Bronchus fibroblast of lung (primary cell): ENCODE measurements around the gene GPD1. TPM values are rescaled to one million over a fixed set of nuclear protein-coding genes. Genes with fewer than 3 reads are reported as not detected.

ENCODE experiments used
- total RNA-seq: library from RNA; depleted of rRNA; stranded (reverse); fragments of >200 nt; gene quantifications from 2 replicates; pipeline ENCODE4 v1.2.3, GENCODE V29; 2015

GPD1 gene
- under 0.01 TPM in 1 of 2 replicates, not detected in the other for total RNA-seq

DNA sequence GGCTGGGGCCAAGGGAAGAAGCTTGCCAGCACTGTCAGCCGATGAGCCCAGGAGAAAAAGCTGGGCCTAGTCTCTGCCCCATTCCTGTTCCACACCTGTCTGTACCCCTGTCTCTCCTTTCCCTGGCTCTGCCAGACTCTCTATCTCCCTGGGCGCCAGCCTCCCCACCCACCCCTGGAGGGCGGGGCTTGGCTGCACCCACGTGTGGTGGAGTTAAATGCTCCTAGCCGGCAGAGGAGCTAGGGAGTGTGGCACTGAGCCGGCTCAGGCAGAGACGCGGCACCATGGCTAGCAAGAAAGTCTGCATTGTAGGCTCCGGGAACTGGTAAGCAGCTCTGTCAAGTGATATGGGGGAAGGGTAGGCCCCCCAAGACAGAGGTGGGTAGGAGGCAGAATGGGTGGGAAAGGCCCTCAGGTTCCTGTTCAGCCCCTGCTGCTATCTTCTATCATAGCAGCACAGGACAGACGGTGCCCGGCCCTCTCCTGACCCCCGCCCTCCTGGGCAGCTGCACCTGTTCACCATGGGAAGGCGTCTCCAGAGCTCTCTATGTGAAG is at the start of gene GPD1:
GPD1 (plus strand) TSS at position 242 of the 555 bp plus-strand sequence; CDS start at position 285, 43 bp downstream.

DNA sequence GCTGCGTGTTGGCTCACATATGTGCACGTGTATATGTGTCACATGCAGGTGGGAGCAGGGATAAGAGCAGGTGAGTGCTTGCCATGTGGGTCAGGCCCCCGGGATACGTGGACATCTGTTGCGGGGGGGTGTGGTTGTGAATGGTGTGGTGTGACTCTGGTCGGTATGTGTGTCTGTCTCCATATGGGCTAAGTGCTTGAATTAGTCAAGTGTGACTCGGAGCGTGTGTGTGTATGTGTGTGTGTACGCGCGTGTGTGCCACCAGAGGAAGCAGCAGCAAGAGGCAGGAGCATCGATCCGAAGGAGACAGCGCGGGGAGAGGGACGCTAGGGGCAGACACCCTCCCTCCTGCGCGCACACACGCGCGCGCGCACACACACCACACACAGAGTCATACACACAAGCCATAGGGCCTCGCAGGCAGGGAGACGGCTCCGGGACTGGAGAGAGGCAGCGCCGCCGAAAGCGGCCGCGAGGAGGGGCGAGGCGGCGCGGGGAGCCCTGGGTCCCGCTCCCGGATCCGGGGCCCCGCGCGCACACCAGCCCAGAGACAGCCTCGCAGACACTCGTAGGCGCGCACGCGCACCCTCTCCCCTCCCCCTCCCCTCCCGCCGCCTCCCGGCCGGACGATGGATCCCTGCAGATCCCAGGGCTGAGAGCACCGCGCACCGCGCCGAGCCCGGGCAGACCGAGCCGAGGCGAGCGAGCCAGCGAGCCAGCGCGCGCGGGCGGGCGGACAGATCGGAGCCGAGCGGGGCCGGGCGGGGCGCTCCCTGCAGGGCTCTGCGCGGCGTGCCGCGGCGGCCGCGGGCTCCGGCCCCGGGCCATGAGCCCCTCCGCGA is 46.6 kb upstream of the GPD1 start, which contains the start of gene ASIC1:
ASIC1 (plus strand) TSS at position 597 of the 842 bp plus-strand sequence. CDS start 1,171 bp downstream, outside the sequence.

GRCh38 chr12:50084775-50085614 is 18.8 kb upstream of the GPD1 start, which contains the start of gene SMARCD1:
Gene SMARCD1, plus strand, starts transcription at chr12:50085342. Its CDS starts 28 bp downstream, at chr12:50085370.

DNA sequence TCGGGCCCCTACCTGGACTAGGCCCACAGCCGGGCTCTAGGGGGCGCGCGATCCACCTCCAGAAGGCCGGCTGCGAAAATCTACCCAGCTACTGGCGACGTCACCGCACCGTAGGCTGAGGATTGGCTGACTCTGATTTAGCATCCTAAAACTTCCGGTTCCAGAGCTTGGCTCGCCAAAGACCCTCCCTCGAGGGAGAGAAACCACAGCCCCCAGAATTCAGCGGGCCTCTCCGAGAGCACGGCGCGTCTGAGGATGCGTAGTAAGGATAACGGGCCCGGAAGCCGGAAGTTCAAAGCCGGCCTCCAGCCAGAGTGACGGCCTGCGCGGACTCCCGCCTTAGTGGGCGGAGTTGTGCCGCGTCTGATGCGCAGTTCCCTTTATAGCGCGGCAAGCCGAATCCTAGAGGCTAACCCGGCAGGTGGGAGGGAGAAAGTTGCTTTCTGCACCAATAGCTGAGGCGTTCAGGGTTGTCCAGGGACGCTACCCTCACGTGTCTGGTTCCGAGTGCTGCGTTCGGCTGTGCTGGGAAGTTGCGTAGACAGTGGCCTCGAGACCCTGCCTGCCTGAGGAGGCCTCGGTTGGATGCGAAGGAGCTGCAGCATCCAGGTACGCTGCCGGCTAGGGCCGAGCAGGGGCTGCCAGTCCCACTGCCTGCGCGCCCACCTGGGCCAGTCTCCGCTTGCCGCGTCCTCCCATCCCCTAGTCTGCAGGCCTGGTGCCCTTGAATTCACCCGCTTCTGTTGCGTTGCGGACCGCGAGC is 8.1 kb downstream of the GPD1 start, which contains the start of gene COX14:
COX14 (plus strand) TSS at position 544 of the 763 bp plus-strand sequence. CDS start 7,808 bp downstream, outside the sequence.

Other genes starting within 250 kb of the GPD1 start
- gene FAIM2, start 200.1 kb upstream of the GPD1 start, total RNA-seq: 0.15 and 2.5 TPM in 2 replicates
- gene AQP2, start 153.3 kb upstream of the GPD1 start, total RNA-seq: not detected in 2 replicates
- gene AQP5, start 142.1 kb upstream of the GPD1 start, total RNA-seq: not detected in 2 replicates
- gene AQP6, start 131.1 kb upstream of the GPD1 start, total RNA-seq: not detected in 2 replicates
- gene RACGAP1, start 78.5 kb upstream of the GPD1 start, total RNA-seq: 86.7 and 90.4 TPM in 2 replicates
- 1.5 and 1.7 TPM in 2 replicates for gene ASIC1, start 46.4 kb upstream of the GPD1 start, total RNA-seq
- 52.1 and 57.5 TPM in 2 replicates for gene SMARCD1, start 18.7 kb upstream of the GPD1 start, total RNA-seq
- 36.7 and 40.3 TPM in 2 replicates for gene COX14, start 8.2 kb downstream of the GPD1 start, total RNA-seq
- 29.0 and 35.6 TPM in 2 replicates for gene CERS5, start 63.4 kb downstream of the GPD1 start, total RNA-seq
- 47.4 and 57.7 TPM in 2 replicates for gene LIMA1, start 179.5 kb downstream of the GPD1 start, total RNA-seq